Right lobe of liver (tissue), 4 donors: ENCODE measurements around the gene CDC45.

Experiments used
- CTCF ChIP-seq, 4 donors: fragments of 200-600 bp in 3 of 4; fragments of 450-650 bp in 1 of 4; IDR thresholded peaks; one replicate each; pipeline versions ENCODE4 v1.5.1 to v1.8.0; 2016 to 2022; ENCODE audit warnings: antibody characterized with exemption in 4 of 4, mild to moderate bottlenecking in 2 of 4
- POLR2A ChIP-seq: fragments of 450-650 bp; IDR thresholded peaks from one replicate; pipeline ENCODE4 v1.6.1; 2017; ENCODE audit warnings: antibody characterized with exemption, mild to moderate bottlenecking
- donor health status: DM: no; HTN: no; CAD: no.
- donor health status: DM: no; HTN: no; CAD: no.
- donor health status: DM: no; HTN: yes; CAD: no.

- no peak for TF ChIP-seq CTCF (IDR thresholded peaks at IDR 0.05)
- TF ChIP-seq POLR2A = no peak
Measured at GRCh38 chr22:19503367-19503766, 23.6 kb downstream of the CDC45 start.
